Glomerular endothelial cell (primary cell): Measurements from ENCODE around the gene AP4M1. TPM values are rescaled to one million over a fixed set of nuclear protein-coding genes. Genes with fewer than 3 reads are reported as not detected.

ENCODE experiments used
- DNase-seq: peaks from one replicate; pipeline ENCODE4 v3.0.0-alpha.2; 2011; ENCODE audit warnings: low read depth, low spot score; ENCODE audit errors: extremely low read depth
- total RNA-seq: library from RNA; depleted of rRNA; stranded (reverse); fragments of >200 nt; gene quantifications from 2 replicates; pipeline ENCODE4 v1.2.3, GENCODE V29; 2015

Gene AP4M1
- total RNA-seq, 1 donor from 2014 or later = 26.1 TPM

- DNase-seq = no peak
Observed at GRCh38 chr7:100085515-100085914, 15.9 kb upstream of the AP4M1 start.

- DNase-seq = peak; percentile 99
Observed at GRCh38 chr7:100087055-100087750, 14.2 kb upstream of the AP4M1 start.

GRCh38 chr7:100088095-100088620 is 13.3 kb upstream of the AP4M1 start:
- no peak for DNase-seq

GRCh38 chr7:100088621-100089457 is 12.6 kb upstream of the AP4M1 start, which contains the start of gene COPS6:
COPS6 (plus strand) TSS chr7:100088969; CDS start chr7:100088991, 22 bp downstream.
- DNase-seq = no peak

- no peak for DNase-seq
Observed at GRCh38 chr7:100089458-100090196, 11.8 kb upstream of the AP4M1 start.

GRCh38 chr7:100090527-100091410 is 10.7 kb upstream of the AP4M1 start:
- DNase-seq = no peak

- DNase-seq = no peak
Observed at GRCh38 chr7:100091411-100092181, 9.8 kb upstream of the AP4M1 start.

GRCh38 chr7:100093054-100093453 is 8.4 kb upstream of the AP4M1 start:
- DNase-seq = no peak

GRCh38 chr7:100093498-100093897 is 7.9 kb upstream of the AP4M1 start:
- DNase-seq = no peak

GRCh38 chr7:100093925-100094486 is 7.4 kb upstream of the AP4M1 start:
- DNase-seq = no peak

GRCh38 chr7:100095289-100095688 is 6.2 kb upstream of the AP4M1 start:
- no peak for DNase-seq

- DNase-seq = no peak
Observed at GRCh38 chr7:100095704-100096103, 5.7 kb upstream of the AP4M1 start.

GRCh38 chr7:100098913-100099312 is 2.5 kb upstream of the AP4M1 start:
- DNase-seq = no peak

GRCh38 chr7:100099452-100099851 is 2.0 kb upstream of the AP4M1 start:
- no peak for DNase-seq

- peak; percentile 58 for DNase-seq
Observed at GRCh38 chr7:100100420-100101015, 925 bp upstream of the AP4M1 start.

- no peak for DNase-seq
Observed at GRCh38 chr7:100102950-100103840, 1.8 kb downstream of the AP4M1 start.

GRCh38 chr7:100105534-100105933 is 4.1 kb downstream of the AP4M1 start:
- DNase-seq = no peak

- no peak for DNase-seq
Observed at GRCh38 chr7:100106633-100107032, 5.2 kb downstream of the AP4M1 start.
